SK-N-SH (cell line): ENCODE results near the gene TRPM3. TPM values are rescaled to one million over a fixed set of nuclear protein-coding genes. Genes with fewer than 3 reads are reported as not detected.

ENCODE experiments used
- CTCF ChIA-PET: fragments of 300-600, 350-600 bp; formaldehyde crosslinking; extraction: SDS; loops from one replicate; lab custom pipeline; 2021; lab: Yijun Ruan, JAX
- POLR2A ChIA-PET: fragments of 350-600 bp; sonication (Branson Sonifier 250); formaldehyde crosslinking; extraction: SDS; loops from one replicate; lab custom pipeline; 2020; ENCODE audit warnings: antibody characterized with exemption, inconsistent platforms; lab: Yijun Ruan, JAX
- DNase-seq: peaks from one replicate; pipeline ENCODE4 v3.0.0; 2012
- H2AFZ ChIP-seq: fragments of 200-600 bp; sonication (generic); 2 replicates; pipeline ENCODE4 v1.8.1; 2016; ENCODE audit warnings: antibody characterized with exemption, mild to moderate bottlenecking, low read depth
- H3F3A ChIP-seq: fragments of 200-600 bp; sonication (generic); replicated peaks from 2 replicates; pipeline ENCODE3; 2016; ENCODE audit warnings: antibody characterized with exemption, mild to moderate bottlenecking; ENCODE audit not compliant: insufficient read depth
- H3K27ac ChIP-seq, 2 experiments: fragments of 200-500 bp in 1 of 2; fragments of 200-600 bp in 1 of 2; sonication (Bioruptor generic) in 1 of 2; sonication (generic), shearing (Covaris generic) in 1 of 2; 2 replicates each; pipeline versions ENCODE4 v1.5.1 to v1.6.1; 2014 to 2016; ENCODE audit warnings: low read depth in 2 of 2, inconsistent platforms in 1 of 2, low read length in 1 of 2, mild to moderate bottlenecking in 1 of 2, mixed read lengths in 1 of 2
- H3K27me3 ChIP-seq: fragments of 200-600 bp; sonication (generic), shearing (Covaris generic); 2 replicates; pipeline ENCODE4 v1.6.1; 2016; ENCODE audit warnings: mixed run types; ENCODE audit not compliant: insufficient read depth
- H3K36me3 ChIP-seq, 2 experiments: fragments of 200-500 bp in 1 of 2; fragments of 200-600 bp in 1 of 2; sonication (Bioruptor generic) in 1 of 2; sonication (generic) in 1 of 2; replicated peaks in 1 of 2; 2 replicates each; pipeline versions ENCODE3 to v1.5.1; 2014 to 2016; ENCODE audit warnings: low read length in 1 of 2, mild to moderate bottlenecking in 1 of 2; ENCODE audit not compliant: insufficient read depth in 2 of 2, control insufficient read depth in 1 of 2
- H3K4me1 ChIP-seq, 2 experiments: fragments of 200-500 bp in 1 of 2; fragments of 200-600 bp in 1 of 2; sonication (Bioruptor generic) in 1 of 2; sonication (generic), shearing (Covaris generic) in 1 of 2; 2 replicates each; pipeline versions ENCODE4 v1.5.1 to v1.6.1; 2014 to 2016; ENCODE audit warnings: low read depth in 1 of 2, low read length in 1 of 2, mixed run types in 1 of 2; ENCODE audit not compliant: insufficient read depth in 2 of 2, control insufficient read depth in 1 of 2
- H3K4me2 ChIP-seq: fragments of 200-600 bp; sonication (generic), shearing (Covaris generic); 2 replicates; pipeline ENCODE4 v1.6.1; 2017; ENCODE audit warnings: mixed run types
- H3K4me3 ChIP-seq, 2 experiments: fragments of 200-500 bp in 1 of 2; fragments of 200-600 bp in 1 of 2; sonication (Bioruptor generic) in 1 of 2; sonication (generic), shearing (Covaris generic) in 1 of 2; 2 replicates each; pipeline versions ENCODE4 v1.5.1 to v1.8.1; 2014 to 2016; ENCODE audit warnings: low read depth in 2 of 2, inconsistent platforms in 1 of 2, low read length in 1 of 2, mild to moderate bottlenecking in 1 of 2, mixed read lengths in 1 of 2, moderate library complexity in 1 of 2
- H3K79me2 ChIP-seq: fragments of 200-600 bp; sonication (generic); 2 replicates; pipeline ENCODE4 v1.8.1; 2017; ENCODE audit warnings: mild to moderate bottlenecking; ENCODE audit not compliant: insufficient read depth
- H3K9ac ChIP-seq: fragments of 200-600 bp; sonication (generic); 2 replicates; pipeline ENCODE4 v1.6.1; 2017; ENCODE audit warnings: mixed run types
- H3K9me2 ChIP-seq: fragments of 200-600 bp; sonication (generic); 2 replicates; pipeline ENCODE4 v1.6.1; 2017; ENCODE audit warnings: mixed run types
- H3K9me3 ChIP-seq: fragments of 200-600 bp; sonication (generic); 2 replicates; pipeline ENCODE4 v1.6.1; 2017; ENCODE audit warnings: mixed run types, mild to moderate bottlenecking, moderate library complexity
- H4K20me1 ChIP-seq: fragments of 200-600 bp; sonication (generic); 2 replicates; pipeline ENCODE4 v1.6.1; 2017; ENCODE audit warnings: mild to moderate bottlenecking, mixed run types; ENCODE audit not compliant: insufficient read depth
- CHD2 ChIP-seq: fragments of 150-350 bp; IDR thresholded peaks from 2 replicates; pipeline ENCODE4 v1.6.1; 2018; ENCODE audit warnings: low read length; ENCODE audit not compliant: partially characterized antibody
- ELF1 ChIP-seq: IDR thresholded peaks from 2 replicates; pipeline ENCODE4 v1.4.0; 2012
- EZH2phosphoT487 ChIP-seq: fragments of 200-600 bp; sonication (generic); IDR thresholded peaks from 2 replicates; pipeline ENCODE4 v1.6.1; 2017; ENCODE audit warnings: low read depth, mixed run types, mild to moderate bottlenecking, antibody characterized with exemption, moderate library complexity, borderline replicate concordance
- FOXJ3 ChIP-seq: sonication (generic); formaldehyde crosslinking; IDR thresholded peaks from 2 replicates; pipeline ENCODE4 v1.5.1; 2020; ENCODE audit warnings: mild to moderate bottlenecking, missing genetic modification reagents
- FOXM1 ChIP-seq: IDR thresholded peaks from 2 replicates; pipeline ENCODE4 v1.4.0; 2012; ENCODE audit warnings: low read depth, mild to moderate bottlenecking
- GABPA ChIP-seq: IDR thresholded peaks from 2 replicates; pipeline ENCODE4 v1.4.0; 2012; ENCODE audit warnings: low read depth, mild to moderate bottlenecking
- MEF2A ChIP-seq: IDR thresholded peaks from 2 replicates; pipeline ENCODE4 v1.4.0; 2012; ENCODE audit warnings: low read depth, borderline replicate concordance
- MXI1 ChIP-seq: IDR thresholded peaks from 2 replicates; pipeline ENCODE4 v1.6.1; 2012; ENCODE audit warnings: mild to moderate bottlenecking, low read depth, low read length, improper control_type of control experiment
- NRF1 ChIP-seq: IDR thresholded peaks from 2 replicates; pipeline ENCODE4 v1.6.1; 2012; ENCODE audit warnings: low read depth, mild to moderate bottlenecking, low read length
- PBX3 ChIP-seq: IDR thresholded peaks from 2 replicates; pipeline ENCODE4; 2012
- RAD21 ChIP-seq: IDR thresholded peaks from 2 replicates; pipeline ENCODE4 v1.6.1; 2012; ENCODE audit warnings: mild to moderate bottlenecking, low read length
- REST ChIP-seq: IDR thresholded peaks from 2 replicates; pipeline ENCODE4 v1.6.1; 2012; ENCODE audit warnings: mild to moderate bottlenecking, low read depth, low read length, moderate library complexity
- RXRA ChIP-seq: IDR thresholded peaks from 2 replicates; pipeline ENCODE4 v1.4.0; 2012; ENCODE audit warnings: low read depth, mild to moderate bottlenecking, borderline replicate concordance
- SIN3A ChIP-seq: IDR thresholded peaks from 2 replicates; pipeline ENCODE4 v1.6.1; 2012; ENCODE audit warnings: low read depth, mild to moderate bottlenecking, low read length, moderate library complexity, borderline replicate concordance
- SMC3 ChIP-seq: IDR thresholded peaks from 2 replicates; pipeline ENCODE4 v1.6.1; 2012; ENCODE audit warnings: low read depth, low read length, improper control_type of control experiment
- YY1 ChIP-seq: IDR thresholded peaks from 2 replicates; pipeline ENCODE4 v1.4.0; 2012; ENCODE audit warnings: low read depth, mild to moderate bottlenecking
- ZBTB33 ChIP-seq: IDR thresholded peaks from 2 replicates; pipeline ENCODE4 v1.4.0; 2012; ENCODE audit warnings: low read depth, borderline replicate concordance
- WGBS: methylation state at CpG from one replicate; pipeline ENCODE4 v1.1.6; 2017; ENCODE audit warnings: low lambda C conversion rate; 5-methylcytosine and 5-hydroxymethylcytosine counted together
- polyA plus RNA-seq, 3 experiments: library from polyadenylated mRNA; depleted of rRNA; stranded (reverse); fragments of >200 nt; gene quantifications; 2 replicates each; pipeline ENCODE4 v1.2.3, GENCODE V29; 2012

TRPM3 gene
- polyA plus RNA-seq, 1 of the 3 experiments (the other 2 are of a cell fraction), result not detected

- TF ChIP-seq ZBTB33 (no peak), MEF2A (no peak), RAD21 (no peak), EZH2phosphoT487 (no peak), MXI1 (no peak)
- TF ChIP-seq, all 33 proteins: peak for 0
These were observed 441.6 kb downstream of the TRPM3 start (continued) for GRCh38 chr9:70679845-70680244.

GRCh38 chr9:70678153-70678552 lies 443.3 kb downstream of the TRPM3 start:
- CTCF ChIA-PET, result interaction anchor here (3.4 kb wide), 1 partner anchor 38 kb away, joined by 10 read pairs; no protein-coding TSS in a partner anchor
- TF ChIP-seq REST (no peak), SMC3 (no peak), NRF1 (no peak), CHD2 (no peak)

GRCh38 chr9:70677055-70677735 lies 444.2 kb downstream of the TRPM3 start:
- Histone ChIP-seq H3K9me3 (no peaks in the 10 kb centered on the region), H2AFZ (no peak overlapping the region), H3F3A (no peaks in the 10 kb centered on the region), H3K4me3 (no peak overlapping the region), H3K79me2 (no peaks in the 10 kb centered on the region), H4K20me1 (no peaks in the 10 kb centered on the region), H3K27me3 (no peaks in the 10 kb centered on the region), H3K27ac (no peak overlapping the region), H3K4me2 (no peak overlapping the region), H3K9me2 (no peaks in the 10 kb centered on the region), H3K4me1 (no peaks in the 10 kb centered on the region), H3K9ac (no peak overlapping the region), H3K36me3 (no peaks in the 10 kb centered on the region)
- 0% methylated on average over 3 of the region's 5 CpGs for WGBS
- POLR2A ChIA-PET, result no interaction called here
- DNase-seq, result no peak
- CTCF ChIA-PET, result interaction anchor here (1.0 to 3.4 kb wide), 2 partner anchors 37 to 572 kb away, joined by 3 to 10 read pairs; no protein-coding TSS in a partner anchor
- TF ChIP-seq SIN3A (no peak), MXI1 (no peak), GABPA (no peak), PBX3 (no peak), RXRA (no peak), ZBTB33 (no peak), CHD2 (no peak), FOXJ3 (CRISPR knock-in tag) (no peak), ELF1 (no peak), YY1 (no peak), FOXM1 (no peak), EZH2phosphoT487 (no peak)

More at GRCh38 chr9:70678153-70678552, 443.3 kb downstream of the TRPM3 start:
- no peak overlapping the region for H3K9ac ChIP-seq
- no peaks in the 10 kb centered on the region for H3K79me2 ChIP-seq
- H3K4me1 ChIP-seq, result no peaks in the 10 kb centered on the region
- no peaks in the 10 kb centered on the region for H3K9me2 ChIP-seq
- H3K27ac ChIP-seq, result no peak overlapping the region
- no peak overlapping the region for H2AFZ ChIP-seq
- H3K9me3 ChIP-seq, result no peaks in the 10 kb centered on the region
- H3K27me3 ChIP-seq, result no peaks in the 10 kb centered on the region
- H3K4me2 ChIP-seq, result no peak overlapping the region
- POLR2A ChIA-PET, result no interaction called here
- WGBS, result 29% methylated on average over 4 of the region's 4 CpGs
- no peaks in the 10 kb centered on the region for H3F3A ChIP-seq
- H4K20me1 ChIP-seq, result no peaks in the 10 kb centered on the region
- no peak for DNase-seq
- H3K36me3 ChIP-seq, result no peaks in the 10 kb centered on the region
- H3K4me3 ChIP-seq, result no peak overlapping the region
